Measurements from ENCODE around the gene SAMD3. TPM values are rescaled to one million over a fixed set of nuclear protein-coding genes. Genes with fewer than 3 reads are reported as not detected.

Gene SAMD3
- total and polyA plus RNA-seq, 2 of the 8 experiments (the other 6 are each of a cell fraction or from before 2014, with no cell fraction given) = 1.8 to 1.9 TPM

DNA sequence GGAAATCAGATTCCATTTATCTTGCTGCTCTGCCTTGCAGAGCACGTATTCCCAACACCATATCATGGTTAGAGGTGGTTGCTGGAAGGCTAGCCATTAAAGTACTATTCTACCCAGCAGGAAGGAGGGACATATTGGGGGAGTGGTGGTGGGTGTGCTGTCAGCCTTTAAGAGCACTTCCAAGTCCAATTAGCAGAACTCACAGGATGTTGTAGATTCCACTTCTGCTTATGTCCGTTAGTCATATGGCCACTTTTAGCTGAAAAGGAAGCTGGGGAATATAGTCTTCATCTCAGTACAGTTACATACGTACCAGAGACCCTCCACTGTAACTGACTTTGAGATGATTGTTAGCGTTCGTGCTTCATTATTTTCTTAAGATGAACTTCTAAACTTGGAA is 94.4 kb downstream of the SAMD3 start (continued):
- TF ChIP-seq RAD21 (IDR thresholded peaks at IDR 0.05 in 1 of 2, conservative IDR thresholded peaks at IDR 0.05 in 1 of 2; ENCODE audit: low read depth in 2 of 2, low read length in 2 of 2) (no peak), CHD1 (IDR thresholded peaks at IDR 0.05; ENCODE audit: low read depth, low read length) (no peak)

All from H1 (cell line).